Measurements from ENCODE around the gene ISCA1. TPM values are rescaled to one million over a fixed set of nuclear protein-coding genes. Genes with fewer than 3 reads are reported as not detected.

ISCA1 gene
- total RNA-seq, 1 donor from 2014 or later, result 30.3 TPM

Small RNA genes lying within 50 kb of the gene (small RNA-seq; reads per million reads assigned to genes)
- gene AL137849.1 (not detected), gene RN7SKP264 (not detected)

Other genes starting within 250 kb of the ISCA1 start
- gene GOLM1, start 183.0 kb downstream of the ISCA1 start, total RNA-seq, result 22.4 TPM
- gene C9orf153, start 22.9 kb downstream of the ISCA1 start, total RNA-seq, result 1.6 TPM
- 24.0 TPM for gene TUT7, start 71.9 kb upstream of the ISCA1 start, total RNA-seq